HG02642 (cell line): ENCODE results near the gene SCN4A.
"Not testable (repeated sequence)": the region's sequence is repeated elsewhere in the genome, so short reads cannot be mapped to it uniquely, and the experiment has no call there.

Source experiments
- ATAC-seq: cut with Tn5 transposase; IDR thresholded peaks from one replicate; pipeline ENCODE4 v1.9.1; 2021; ENCODE audit warnings: mild to moderate bottlenecking; ENCODE audit not compliant: unreplicated experiment, poor library complexity

SCN4A gene

DNA sequence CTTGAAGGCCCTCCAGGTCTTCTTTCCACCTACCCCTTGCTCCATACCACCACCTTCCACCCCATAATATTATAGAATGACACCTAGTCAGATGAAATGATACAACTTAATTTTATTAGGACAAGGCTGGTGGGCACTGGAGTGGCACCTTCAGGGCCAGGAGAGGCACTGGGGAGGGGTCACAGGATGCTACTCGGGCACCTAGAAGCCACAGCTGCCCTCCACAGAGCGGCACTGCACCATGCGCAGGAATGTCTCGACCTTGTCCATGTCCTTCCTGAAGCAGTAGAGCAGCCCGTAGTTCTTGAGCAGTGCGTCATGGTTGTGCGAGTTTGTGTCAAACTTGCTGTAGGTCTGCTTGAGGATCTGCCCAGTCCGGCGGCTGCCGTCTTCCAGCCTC is 77.9 kb downstream of the SCN4A start:
- ATAC-seq: not testable (repeated sequence)

DNA sequence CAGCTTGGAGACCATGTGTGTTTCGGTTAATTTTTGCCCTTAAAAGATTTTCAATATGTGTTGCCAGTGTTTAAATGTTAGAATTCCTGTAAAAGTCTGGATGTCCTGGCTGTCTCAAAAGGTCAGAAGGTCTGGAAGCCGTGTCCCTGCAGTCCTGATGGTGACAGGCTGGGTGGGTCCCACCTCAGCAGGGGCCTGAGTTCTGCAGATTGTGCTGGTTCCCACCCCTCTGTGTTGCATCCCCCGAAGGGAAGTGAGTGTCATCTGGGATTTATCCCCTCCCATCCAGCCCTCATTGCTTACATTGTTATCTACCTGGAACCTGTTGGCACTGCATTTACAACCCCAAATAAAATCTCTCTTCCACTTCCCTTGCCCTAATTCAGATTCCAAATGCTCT is 78.7 kb downstream of the SCN4A start:
- not testable (repeated sequence) for ATAC-seq

DNA sequence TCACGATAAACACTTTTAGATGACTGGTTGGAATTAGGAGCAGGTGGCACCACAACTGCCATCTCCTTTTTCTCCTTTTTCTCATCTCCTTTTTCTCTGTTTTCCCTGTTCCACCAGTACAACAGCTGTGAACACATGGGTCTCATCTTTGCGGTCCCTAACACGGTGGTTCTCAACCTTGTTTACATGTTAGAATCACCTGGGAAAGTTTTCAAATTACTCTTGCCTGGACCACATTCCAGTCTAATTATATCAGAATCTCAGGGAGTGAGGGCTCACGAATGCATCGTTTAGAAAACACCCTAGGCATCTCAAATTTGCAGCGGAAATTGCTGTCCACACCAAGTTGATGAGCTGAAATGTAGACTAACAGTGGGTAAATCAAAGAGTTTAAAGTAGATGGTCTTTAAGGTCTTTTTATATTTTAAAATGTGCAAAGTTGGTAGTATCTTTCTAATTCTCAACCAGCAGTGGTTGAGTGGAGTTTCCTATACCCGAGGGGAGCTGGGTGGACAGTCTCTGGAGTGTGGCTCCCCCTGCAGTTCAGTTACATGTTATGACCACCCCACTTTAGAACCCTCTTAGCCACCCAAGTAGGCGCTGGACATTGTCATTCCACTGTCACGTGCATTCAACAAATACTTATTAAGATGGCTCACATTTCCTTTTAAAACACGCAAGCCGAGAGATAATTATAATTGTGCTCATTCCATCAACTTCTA is 80.2 kb downstream of the SCN4A start:
- not testable (repeated sequence) for ATAC-seq

DNA sequence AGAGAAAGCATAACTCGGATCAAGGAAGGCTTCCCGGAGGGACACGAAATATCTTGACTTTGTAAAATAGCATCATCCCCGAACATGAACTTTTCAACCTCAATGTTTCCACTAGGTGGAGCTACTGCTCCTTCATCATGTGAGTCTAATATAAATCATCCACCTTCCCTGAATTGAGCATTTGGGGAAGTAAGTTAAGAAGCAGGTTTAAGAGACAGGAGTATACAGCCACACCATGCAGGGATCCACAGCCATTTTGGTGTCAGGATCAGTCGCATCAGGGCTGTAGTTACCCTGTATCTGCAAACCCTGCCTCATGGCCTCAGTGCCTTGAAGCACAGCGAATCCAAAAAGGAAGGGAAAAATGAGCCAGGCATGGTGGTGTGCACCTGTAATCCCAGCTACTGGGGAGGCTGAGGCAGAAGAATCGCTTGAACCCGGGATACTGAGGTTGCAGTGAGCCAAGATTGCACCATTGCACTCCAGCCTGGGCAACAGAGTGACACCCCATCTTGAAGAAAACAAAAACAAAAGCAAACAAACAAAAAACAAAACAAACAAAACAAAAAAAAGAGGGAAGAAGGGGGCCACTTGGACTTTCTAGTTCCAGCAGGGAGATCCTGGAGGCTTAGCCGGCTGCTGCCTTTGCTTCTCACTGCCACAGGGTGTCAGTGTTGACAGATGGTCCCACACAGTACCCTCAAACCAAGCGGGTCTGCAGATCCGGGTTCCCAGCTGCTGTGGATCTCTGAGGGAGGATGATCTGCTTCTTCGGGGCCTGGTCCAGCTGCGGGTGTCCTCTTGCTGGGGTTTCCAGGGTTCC is 83.5 kb downstream of the SCN4A start:
- ATAC-seq: not testable (repeated sequence)
